ENCODE results near the gene COL2A1.

DNA sequence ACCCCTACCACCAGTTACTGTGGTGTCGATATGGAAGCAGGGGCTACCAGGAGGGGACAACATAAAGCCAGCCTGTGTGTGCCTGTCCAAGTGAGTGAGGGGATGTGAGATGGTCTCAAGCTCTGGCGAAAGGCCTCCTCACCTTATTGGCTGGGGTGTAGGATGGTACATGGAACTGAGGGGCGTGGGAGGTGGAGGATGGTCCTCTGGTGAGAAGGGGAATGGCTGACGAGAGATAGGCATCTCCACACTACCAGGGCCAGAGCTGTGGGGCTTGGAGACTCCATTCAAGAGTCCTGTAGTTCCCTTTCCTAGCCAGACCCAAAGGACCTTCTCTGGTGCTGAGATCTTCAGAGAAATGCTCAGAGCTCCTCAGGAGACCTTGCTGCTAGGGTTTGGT lies 32.5 kb upstream of the COL2A1 start:
- no peak for TF ChIP-seq CTCF (IDR thresholded peaks at IDR 0.05; ENCODE audit: low read depth, low read length, missing input control)
- TF ChIP-seq JUND (IDR thresholded peaks at IDR 0.05): no peak
- TF ChIP-seq TAF1 (conservative IDR thresholded peaks at IDR 0.05): no peak
- no peak for TF ChIP-seq RAD21 (IDR thresholded peaks at IDR 0.05)
- TF ChIP-seq REST (IDR thresholded peaks at IDR 0.05): no peak
- TF ChIP-seq RXRA (IDR thresholded peaks at IDR 0.05): no peak

Data from liver (tissue), 3 donors.